Measurements from ENCODE around the gene PDE10A.
"Not testable (repeated sequence)": the region's sequence is repeated elsewhere in the genome, so short reads cannot be mapped to it uniquely, and the experiment has no call there.

The PDE10A gene

GRCh38 chr6:165468340-165469235, 194.5 kb downstream of the PDE10A start:
- in situ Hi-C loops (cut with HindIII; ENCODE audit: low pct_ligation_motif_present, low pct_unique_long_range_greater_than_20kb, low sequenced_read_pairs): no loop called here
- DNase-seq: no peak

GRCh38 chr6:165463499-165463898, 199.5 kb downstream of the PDE10A start:
- DNase-seq; in situ Hi-C loops (cut with HindIII; ENCODE audit: low pct_ligation_motif_present, low pct_unique_long_range_greater_than_20kb, low sequenced_read_pairs): not testable (repeated sequence)

GRCh38 chr6:165459605-165460301, 203.3 kb downstream of the PDE10A start:
- in situ Hi-C loops (cut with HindIII; ENCODE audit: low pct_ligation_motif_present, low pct_unique_long_range_greater_than_20kb, low sequenced_read_pairs); DNase-seq: not testable (repeated sequence)

GRCh38 chr6:165458134-165458533, 204.9 kb downstream of the PDE10A start:
- in situ Hi-C loops (cut with HindIII; ENCODE audit: low pct_ligation_motif_present, low pct_unique_long_range_greater_than_20kb, low sequenced_read_pairs): no loop called here
- no peak for DNase-seq

GRCh38 chr6:165456286-165456685, 206.8 kb downstream of the PDE10A start:
- in situ Hi-C loops (cut with HindIII; ENCODE audit: low pct_ligation_motif_present, low pct_unique_long_range_greater_than_20kb, low sequenced_read_pairs): no loop called here
- DNase-seq: no peak

- in situ Hi-C loops (cut with HindIII; ENCODE audit: low pct_ligation_motif_present, low pct_unique_long_range_greater_than_20kb, low sequenced_read_pairs): no loop called here
- no peak for DNase-seq
Observed at GRCh38 chr6:165455488-165455887, 207.6 kb downstream of the PDE10A start.

- in situ Hi-C loops (cut with HindIII; ENCODE audit: low pct_ligation_motif_present, low pct_unique_long_range_greater_than_20kb, low sequenced_read_pairs): no loop called here
- no peak for DNase-seq
Observed at GRCh38 chr6:165453395-165453794, 209.6 kb downstream of the PDE10A start.

GRCh38 chr6:165451838-165452237, 211.2 kb downstream of the PDE10A start:
- in situ Hi-C loops (cut with HindIII; ENCODE audit: low pct_ligation_motif_present, low pct_unique_long_range_greater_than_20kb, low sequenced_read_pairs): no loop called here
- no peak for DNase-seq

- DNase-seq: no peak
- in situ Hi-C loops (cut with HindIII; ENCODE audit: low pct_ligation_motif_present, low pct_unique_long_range_greater_than_20kb, low sequenced_read_pairs): no loop called here
Observed at GRCh38 chr6:165448210-165448609, 214.8 kb downstream of the PDE10A start.

GRCh38 chr6:165447141-165447540, 215.9 kb downstream of the PDE10A start:
- no peak for DNase-seq
- in situ Hi-C loops (cut with HindIII; ENCODE audit: low pct_ligation_motif_present, low pct_unique_long_range_greater_than_20kb, low sequenced_read_pairs): no loop called here

GRCh38 chr6:165446331-165446730, 216.7 kb downstream of the PDE10A start:
- in situ Hi-C loops (cut with HindIII; ENCODE audit: low pct_ligation_motif_present, low pct_unique_long_range_greater_than_20kb, low sequenced_read_pairs): no loop called here
- no peak for DNase-seq

GRCh38 chr6:165443462-165443861, 219.6 kb downstream of the PDE10A start:
- in situ Hi-C loops (cut with HindIII; ENCODE audit: low pct_ligation_motif_present, low pct_unique_long_range_greater_than_20kb, low sequenced_read_pairs): no loop called here
- DNase-seq: no peak

GRCh38 chr6:165441181-165441580, 221.9 kb downstream of the PDE10A start:
- in situ Hi-C loops (cut with HindIII; ENCODE audit: low pct_ligation_motif_present, low pct_unique_long_range_greater_than_20kb, low sequenced_read_pairs): no loop called here
- no peak for DNase-seq

GRCh38 chr6:165439928-165440554, 223.0 kb downstream of the PDE10A start:
- in situ Hi-C loops (cut with HindIII; ENCODE audit: low pct_ligation_motif_present, low pct_unique_long_range_greater_than_20kb, low sequenced_read_pairs): no loop called here
- peak; percentile 60 for DNase-seq

GRCh38 chr6:165426892-165427291, 236.1 kb downstream of the PDE10A start:
- in situ Hi-C loops (cut with HindIII; ENCODE audit: low pct_ligation_motif_present, low pct_unique_long_range_greater_than_20kb, low sequenced_read_pairs): no loop called here
- no peak for DNase-seq

- DNase-seq: no peak
- in situ Hi-C loops (cut with HindIII; ENCODE audit: low pct_ligation_motif_present, low pct_unique_long_range_greater_than_20kb, low sequenced_read_pairs): no loop called here
Observed at GRCh38 chr6:165422192-165422591, 240.8 kb downstream of the PDE10A start.

GRCh38 chr6:165417278-165417865, 245.7 kb downstream of the PDE10A start:
- in situ Hi-C loops (cut with HindIII; ENCODE audit: low pct_ligation_motif_present, low pct_unique_long_range_greater_than_20kb, low sequenced_read_pairs): no loop called here
- no peak for DNase-seq

- DNase-seq: no peak
- in situ Hi-C loops (cut with HindIII; ENCODE audit: low pct_ligation_motif_present, low pct_unique_long_range_greater_than_20kb, low sequenced_read_pairs): no loop called here
Observed at GRCh38 chr6:165404697-165405096, 258.3 kb downstream of the PDE10A start.

- in situ Hi-C loops (cut with HindIII; ENCODE audit: low pct_ligation_motif_present, low pct_unique_long_range_greater_than_20kb, low sequenced_read_pairs): no loop called here
- DNase-seq: no peak
Observed at GRCh38 chr6:165404296-165404695, 258.7 kb downstream of the PDE10A start.
